ENCODE data around the gene FECH. TPM values are rescaled to one million over a fixed set of nuclear protein-coding genes. Genes with fewer than 3 reads are reported as not detected.

FECH gene
- 10 to 100 TPM; 60.8 to 78.4 (median 70.2) TPM for total RNA-seq

GRCh38 chr18:57586251-57587049, at the start of gene FECH:
TSS of gene FECH (minus strand) at chr18:57586702. CDS start at chr18:57586620, 82 bp downstream.
- ATAC-seq (peak; percentile 88 to 89), DNase-seq (peak; percentile 66 to 81)
- TF ChIP-seq POLR2A (IDR thresholded peaks at IDR 0.05) (peak; percentile 75 to 82), CTCF (IDR thresholded peaks at IDR 0.05 in 4 of 5, conservative IDR thresholded peaks at IDR 0.05 in 1 of 5) (peak in 1 of 5 experiments; percentile 27)
- no peaks in the 10 kb centered on the region for H3K27me3 ChIP-seq
- in situ Hi-C loops (cut with MboI; ENCODE audit: low sequenced_read_pairs in 4 of 4) (no loop called here), intact Hi-C loops (cut with DNase I; ENCODE audit: low total_unique reads) (loop anchor here (2.0 kb wide), 1 partner anchor 34 kb away; the partner anchor contains the start of gene NARS1)
- no peaks in the 10 kb centered on the region for H3K9me3 ChIP-seq
- peaks cover 0 to 10% of the 10 kb centered on the region in 2 donors for H3K36me3 ChIP-seq
- peak within 1 kb of the TSS; percentile 74 to 94 (median 90) for H3K27ac ChIP-seq
- H3K4me1 ChIP-seq = peaks cover 10 to 13% of the 10 kb centered on the region in 2 donors
- H3K4me3 ChIP-seq = peak within 1 kb of the TSS; percentile 70 to 98 (median 90)

GRCh38 chr18:57635003-57635822, 48.7 kb upstream of the FECH start:
- TF ChIP-seq CTCF (IDR thresholded peaks at IDR 0.05 in 4 of 5, conservative IDR thresholded peaks at IDR 0.05 in 1 of 5) (no peak), POLR2A (IDR thresholded peaks at IDR 0.05) (no peak)
- ATAC-seq = peak in 1 of 2 donors; percentile 73
- intact Hi-C loops (cut with DNase I; ENCODE audit: low total_unique reads) = loop anchor here (10.0 kb wide), 1 partner anchor 250 kb away; no protein-coding TSS in a partner anchor
- Histone ChIP-seq H3K4me3 (no peak overlapping the region), H3K27me3 (no peaks in the 10 kb centered on the region), H3K36me3 (no peaks in the 10 kb centered on the region), H3K9me3 (no peaks in the 10 kb centered on the region), H3K27ac (no peak overlapping the region), H3K4me1 (peaks cover 0 to 4% of the 10 kb centered on the region in 2 donors)
- no peak for DNase-seq
- in situ Hi-C loops (cut with MboI; ENCODE audit: low sequenced_read_pairs in 4 of 4) = loop anchor here in 3 of 4 donors (25.0 kb wide), 2 partner anchors 177 to 477 kb away; partner anchors contain the start of gene ATP8B1 (in 1 of the 3)

GRCh38 chr18:57631697-57632096, 45.2 kb upstream of the FECH start:
- no peak overlapping the region for H3K27ac ChIP-seq
- no peaks in the 10 kb centered on the region for H3K27me3 ChIP-seq
- TF ChIP-seq CTCF (IDR thresholded peaks at IDR 0.05 in 4 of 5, conservative IDR thresholded peaks at IDR 0.05 in 1 of 5) (no peak), POLR2A (IDR thresholded peaks at IDR 0.05) (no peak)
- intact Hi-C loops (cut with DNase I; ENCODE audit: low total_unique reads) (loop anchor here (5.0 to 10.0 kb wide), 5 partner anchors 253 to 1506 kb away; partner anchors contain the start of genes MALT1, NEDD4L and SEC11C), in situ Hi-C loops (cut with MboI; ENCODE audit: low sequenced_read_pairs in 4 of 4) (loop anchor here in 3 of 4 donors (25.0 kb wide), 2 partner anchors 181 to 481 kb away; partner anchors contain the start of gene ATP8B1 (in 1 of the 3))
- H3K4me3 ChIP-seq = no peak overlapping the region
- H3K36me3 ChIP-seq = no peaks in the 10 kb centered on the region
- H3K4me1 ChIP-seq = peaks cover 0 to 4% of the 10 kb centered on the region in 2 donors
- DNase-seq = no peak
- no peaks in the 10 kb centered on the region for H3K9me3 ChIP-seq
- ATAC-seq = no peak

GRCh38 chr18:57630754-57631595, 44.5 kb upstream of the FECH start:
- H3K9me3 ChIP-seq = no peaks in the 10 kb centered on the region
- no peak for ATAC-seq
- intact Hi-C loops (cut with DNase I; ENCODE audit: low total_unique reads) (loop anchor here (1.0 to 10.0 kb wide), 6 partner anchors 10 to 1506 kb away; partner anchors contain the start of genes MALT1, NARS1, NEDD4L and SEC11C), in situ Hi-C loops (cut with MboI; ENCODE audit: low sequenced_read_pairs in 4 of 4) (loop anchor here in 3 of 4 donors (25.0 kb wide), 2 partner anchors 181 to 481 kb away; partner anchors contain the start of gene ATP8B1 (in 1 of the 3))
- H3K36me3 ChIP-seq = no peaks in the 10 kb centered on the region
- DNase-seq = no peak
- peaks cover 0 to 4% of the 10 kb centered on the region in 2 donors for H3K4me1 ChIP-seq
- no peak for TF ChIP-seq CTCF (IDR thresholded peaks at IDR 0.05 in 4 of 5, conservative IDR thresholded peaks at IDR 0.05 in 1 of 5)
- TF ChIP-seq POLR2A (IDR thresholded peaks at IDR 0.05) = no peak
- peak overlapping the region; percentile 71 to 86 (median 78) for H3K27ac ChIP-seq
- no peaks in the 10 kb centered on the region for H3K27me3 ChIP-seq
- peak overlapping the region; percentile 60 to 75 (median 68) for H3K4me3 ChIP-seq

Measured in gastrocnemius medialis (tissue), 4 donors.